GM06990 (cell line): ENCODE results near the gene SPATA12.

Source experiments
- DNase-seq: peaks from one replicate; pipeline ENCODE4 v3.0.0-alpha.2; 2011; ENCODE audit not compliant: insufficient read length; ENCODE audit errors: extremely low read depth
- H3K27me3 ChIP-seq: replicated peaks from 2 replicates; pipeline ENCODE4 v1.6.0; 2011; ENCODE audit warnings: low read length; ENCODE audit not compliant: control insufficient read depth, insufficient read depth
- H3K36me3 ChIP-seq: 2 replicates; pipeline ENCODE4 v1.5.1; 2011; ENCODE audit warnings: low read length; ENCODE audit not compliant: control insufficient read depth, insufficient read depth
- H3K4me3 ChIP-seq: replicated peaks from 2 replicates; pipeline ENCODE4 v1.5.1; 2011; ENCODE audit warnings: low read depth, mild to moderate bottlenecking, control low read depth, low read length
- TF ChIP-seq, protein P1 (sequence below): IDR thresholded peaks from 2 replicates; pipeline ENCODE4 v1.5.1; 2011; ENCODE audit warnings: low read length, control low read depth, mild to moderate bottlenecking, inconsistent platforms; ENCODE audit not compliant: insufficient read depth, poor library complexity, severe bottlenecking

SPATA12 gene, protein sequence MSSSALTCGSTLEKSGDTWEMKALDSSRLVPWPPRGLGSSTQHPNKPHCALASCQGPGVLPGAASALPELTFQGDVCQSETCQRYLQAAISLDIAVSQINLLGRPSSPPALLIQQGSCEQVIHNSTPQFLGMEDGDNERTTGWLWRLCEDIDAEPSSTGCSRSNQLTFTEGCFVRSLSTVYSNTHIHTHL

DNA sequence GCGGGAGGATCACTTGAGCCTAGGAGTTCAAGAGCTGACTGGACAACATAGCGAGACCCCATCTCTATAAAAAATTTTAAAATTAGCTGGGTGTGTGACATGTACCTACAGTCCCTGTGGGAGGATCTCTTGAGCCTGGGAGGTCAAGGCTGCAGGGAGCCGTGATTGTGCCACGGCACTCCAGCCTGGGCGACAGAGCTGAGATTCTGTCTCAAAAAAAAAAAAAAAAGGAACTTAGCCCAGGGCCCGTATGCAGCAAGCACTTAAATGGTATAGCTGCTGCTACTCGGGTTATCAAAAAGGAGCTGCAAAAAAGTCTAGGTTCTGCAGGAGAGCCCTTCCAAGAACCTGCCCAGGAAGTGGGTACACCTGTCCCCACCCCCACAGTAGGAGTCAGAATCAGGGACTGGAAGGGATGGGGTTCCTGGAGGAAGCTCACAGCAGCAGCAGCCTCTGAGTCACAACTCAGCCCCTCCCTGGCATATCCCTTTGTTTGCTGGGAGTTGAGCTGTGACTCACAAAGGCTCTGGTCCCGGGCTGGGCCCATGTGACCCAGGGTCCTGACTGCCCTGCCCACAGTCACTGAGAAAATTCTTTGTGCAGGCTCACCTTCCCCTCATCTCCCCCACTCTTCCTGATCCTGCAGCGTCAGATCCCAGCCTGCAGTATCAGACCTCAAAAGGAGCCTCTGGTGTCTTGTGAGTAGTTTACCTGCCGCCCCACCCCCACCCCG lies at the start of gene SPATA12:
SPATA12 (plus strand) TSS at position 576 of the 733 bp plus-strand sequence. CDS start 13,031 bp downstream, outside the sequence.
- no peaks in the 10 kb centered on the region for H3K27me3 ChIP-seq
- DNase-seq, result no peak
- H3K36me3 ChIP-seq, result no peaks in the 10 kb centered on the region
- no peak within 1 kb of the TSS for H3K4me3 ChIP-seq
- TF ChIP-seq, protein P1, sequence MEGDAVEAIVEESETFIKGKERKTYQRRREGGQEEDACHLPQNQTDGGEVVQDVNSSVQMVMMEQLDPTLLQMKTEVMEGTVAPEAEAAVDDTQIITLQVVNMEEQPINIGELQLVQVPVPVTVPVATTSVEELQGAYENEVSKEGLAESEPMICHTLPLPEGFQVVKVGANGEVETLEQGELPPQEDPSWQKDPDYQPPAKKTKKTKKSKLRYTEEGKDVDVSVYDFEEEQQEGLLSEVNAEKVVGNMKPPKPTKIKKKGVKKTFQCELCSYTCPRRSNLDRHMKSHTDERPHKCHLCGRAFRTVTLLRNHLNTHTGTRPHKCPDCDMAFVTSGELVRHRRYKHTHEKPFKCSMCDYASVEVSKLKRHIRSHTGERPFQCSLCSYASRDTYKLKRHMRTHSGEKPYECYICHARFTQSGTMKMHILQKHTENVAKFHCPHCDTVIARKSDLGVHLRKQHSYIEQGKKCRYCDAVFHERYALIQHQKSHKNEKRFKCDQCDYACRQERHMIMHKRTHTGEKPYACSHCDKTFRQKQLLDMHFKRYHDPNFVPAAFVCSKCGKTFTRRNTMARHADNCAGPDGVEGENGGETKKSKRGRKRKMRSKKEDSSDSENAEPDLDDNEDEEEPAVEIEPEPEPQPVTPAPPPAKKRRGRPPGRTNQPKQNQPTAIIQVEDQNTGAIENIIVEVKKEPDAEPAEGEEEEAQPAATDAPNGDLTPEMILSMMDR, result no peak

DNA sequence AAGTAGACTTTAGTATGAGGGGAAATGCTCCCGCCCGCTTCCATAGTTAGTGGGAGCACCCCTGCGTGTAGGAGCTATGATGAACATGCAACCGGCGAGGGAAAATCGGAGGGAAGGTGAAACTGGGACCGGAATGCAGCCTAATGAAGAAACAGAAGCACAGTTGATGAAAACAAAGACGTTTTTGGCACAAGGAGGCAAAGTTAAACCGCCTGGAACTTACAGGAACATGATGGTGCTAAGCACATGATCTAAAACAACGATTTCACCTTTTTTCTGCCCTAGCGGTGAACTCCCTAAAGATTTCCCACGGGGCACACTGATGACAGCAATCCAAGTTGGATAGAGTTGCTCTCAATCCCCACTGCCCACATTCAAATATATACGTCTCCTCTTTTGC lies 49.4 kb upstream of the SPATA12 start:
- TF ChIP-seq, protein P1, result no peak
- Histone ChIP-seq H3K4me3 (no peak overlapping the region), H3K36me3 (no peaks in the 10 kb centered on the region), H3K27me3 (no peaks in the 10 kb centered on the region)
- DNase-seq, result no peak

DNA sequence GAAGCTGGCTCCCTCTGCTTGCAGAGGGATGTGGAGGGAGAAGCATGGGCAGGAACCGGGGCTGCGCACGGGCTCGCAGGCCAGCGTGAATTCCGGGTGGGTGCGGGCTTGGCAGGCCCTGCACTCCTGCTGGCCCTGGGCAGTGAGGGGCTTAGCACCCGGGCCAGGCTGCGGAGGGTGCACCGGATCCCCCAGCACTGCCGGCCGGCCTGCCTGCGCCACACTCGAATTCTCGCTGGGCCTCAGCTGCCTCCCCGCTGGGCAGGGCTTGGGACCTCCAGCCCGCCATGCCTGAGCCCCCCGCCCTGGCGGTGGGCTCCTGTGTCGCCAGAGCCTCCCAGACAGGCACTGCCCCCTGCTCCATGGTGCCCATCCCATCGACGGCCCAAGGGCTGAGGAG lies 47.6 kb upstream of the SPATA12 start:
- no peak for DNase-seq
- Histone ChIP-seq H3K36me3 (no peaks in the 10 kb centered on the region), H3K27me3 (no peaks in the 10 kb centered on the region), H3K4me3 (no peak overlapping the region)
- TF ChIP-seq, protein P1, result no peak

DNA sequence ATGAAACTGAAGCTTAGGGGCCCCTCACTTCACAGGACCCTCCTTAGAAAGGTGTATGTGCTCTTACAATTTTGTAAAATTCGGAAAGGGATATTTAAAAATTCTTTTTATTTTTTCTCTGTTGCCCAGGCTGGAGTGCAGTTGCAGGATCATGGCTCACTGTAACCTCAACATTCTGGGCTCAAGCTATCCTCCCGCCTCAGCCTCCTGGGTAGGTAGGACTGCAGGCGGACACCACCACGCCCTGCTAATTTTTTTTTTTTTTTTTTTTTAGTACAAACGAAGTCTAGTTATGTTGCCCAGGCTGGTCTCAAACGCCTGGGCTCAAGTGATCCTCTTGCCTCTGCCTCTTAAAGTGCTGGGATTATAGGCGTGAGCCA lies 45.1 kb upstream of the SPATA12 start:
- TF ChIP-seq, protein P1, result no peak
- no peak for DNase-seq
- H3K36me3 ChIP-seq, result no peaks in the 10 kb centered on the region
- H3K4me3 ChIP-seq, result no peak overlapping the region
- no peaks in the 10 kb centered on the region for H3K27me3 ChIP-seq

DNA sequence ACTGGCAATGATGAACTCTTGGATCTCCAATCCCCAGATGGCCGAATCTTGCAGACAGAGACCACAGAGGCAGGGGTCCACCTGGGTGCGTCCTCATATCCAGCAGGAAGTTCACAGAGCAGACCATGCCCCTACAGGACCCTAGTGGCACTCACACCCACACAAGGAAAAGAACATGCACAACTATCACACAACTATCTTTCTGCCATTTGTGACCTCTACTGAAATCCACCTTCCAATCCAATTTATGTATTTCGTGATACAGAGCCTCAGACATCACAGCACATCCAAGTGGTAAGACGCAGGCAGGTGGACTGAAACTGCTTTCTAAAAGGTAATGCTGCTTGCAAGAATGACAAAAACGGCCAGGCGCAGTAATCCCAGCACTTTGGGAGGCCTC lies 44.6 kb upstream of the SPATA12 start:
- no peak overlapping the region for H3K4me3 ChIP-seq
- TF ChIP-seq, protein P1, result no peak
- DNase-seq, result no peak

More for the DNA sequence above, 44.6 kb upstream of the SPATA12 start:
- Histone ChIP-seq H3K36me3 (no peaks in the 10 kb centered on the region), H3K27me3 (no peaks in the 10 kb centered on the region)
